ENCODE measurements around the gene NXN.
A peak's percentile ranks its signal among the peaks of the same experiment; 100 is the strongest.
"Not testable (repeated sequence)": the region's sequence is repeated elsewhere in the genome, so short reads cannot be mapped to it uniquely, and the experiment has no call there.

Gene NXN

GRCh38 chr17:915538-916201, 63.9 kb downstream of the NXN start:
- DNase-seq, result no peak

- no peak for DNase-seq
Measured at GRCh38 chr17:914561-914960, 65.0 kb downstream of the NXN start.

GRCh38 chr17:913207-913606, 66.4 kb downstream of the NXN start:
- DNase-seq, result no peak

DNA sequence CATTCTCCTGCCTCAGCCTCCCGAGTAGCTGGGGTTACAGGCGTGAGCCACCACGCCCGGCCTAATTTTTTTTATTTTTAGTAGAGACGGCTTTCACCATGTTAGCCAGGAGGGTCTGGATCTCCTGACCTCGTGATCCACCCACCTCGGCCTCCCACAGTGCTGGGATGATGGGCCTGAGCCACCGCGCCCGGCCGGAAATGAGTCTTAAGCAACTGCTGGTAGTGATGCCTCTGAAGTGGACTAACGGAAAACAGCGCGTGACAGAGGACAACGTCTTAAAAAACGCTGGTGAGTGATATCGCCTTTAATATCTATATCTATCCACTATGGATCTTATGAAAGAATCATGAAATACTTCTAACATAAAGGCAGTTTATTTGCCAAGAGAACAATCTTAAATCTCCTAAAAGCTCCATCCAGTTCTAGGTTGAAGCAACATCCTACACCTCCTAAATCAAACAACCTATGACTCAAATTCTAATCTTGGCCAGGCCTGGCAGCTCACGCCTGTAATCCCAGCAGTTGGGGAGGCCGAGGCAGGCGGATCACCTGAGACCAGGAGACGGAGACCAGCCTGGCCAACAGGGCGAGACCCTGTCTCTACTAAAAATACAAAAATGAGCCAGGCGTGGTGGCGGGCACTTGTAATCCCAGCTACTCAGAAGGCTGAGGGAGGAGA, 69.8 kb downstream of the NXN start:
- no peak for DNase-seq

DNA sequence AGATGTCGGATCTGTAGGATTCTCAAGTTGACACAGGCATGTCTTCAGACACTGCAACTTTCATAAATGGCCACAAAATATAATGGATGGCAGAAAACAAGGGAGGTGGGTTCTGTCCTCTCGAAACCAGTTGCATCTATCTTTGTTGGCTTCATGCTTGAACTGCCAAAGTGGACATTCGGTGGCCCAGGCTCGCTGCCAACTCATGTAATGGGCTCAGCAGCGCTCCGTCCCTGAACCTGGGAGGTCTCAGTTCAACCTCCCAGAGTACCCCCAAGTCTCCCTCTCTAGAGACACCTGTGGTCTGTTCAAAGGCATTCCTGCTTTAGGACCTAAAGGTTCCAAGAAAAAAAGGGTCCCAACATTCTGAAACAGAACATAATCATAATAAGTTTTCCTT, 71.9 kb downstream of the NXN start:
- no peak for DNase-seq

DNA sequence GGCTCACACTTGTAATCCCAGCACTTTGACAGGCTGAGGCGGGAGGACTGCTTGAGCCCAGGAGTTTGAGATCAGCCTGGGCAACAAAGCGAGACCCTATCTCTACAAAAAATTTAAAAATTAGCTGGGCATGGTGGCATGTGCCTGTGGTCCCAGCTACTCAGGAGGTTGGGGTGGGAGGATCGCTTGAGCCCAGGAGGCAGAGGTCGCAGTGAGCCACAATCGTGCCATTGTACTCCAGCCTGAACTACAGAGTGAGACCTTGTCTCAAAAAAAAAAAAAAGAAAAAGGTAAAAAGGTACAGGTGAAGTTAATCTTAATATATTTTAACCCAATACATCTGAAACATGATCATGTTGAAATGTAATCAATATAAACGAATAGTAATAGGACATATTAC, 73.9 kb downstream of the NXN start:
- not testable (repeated sequence) for DNase-seq

DNA sequence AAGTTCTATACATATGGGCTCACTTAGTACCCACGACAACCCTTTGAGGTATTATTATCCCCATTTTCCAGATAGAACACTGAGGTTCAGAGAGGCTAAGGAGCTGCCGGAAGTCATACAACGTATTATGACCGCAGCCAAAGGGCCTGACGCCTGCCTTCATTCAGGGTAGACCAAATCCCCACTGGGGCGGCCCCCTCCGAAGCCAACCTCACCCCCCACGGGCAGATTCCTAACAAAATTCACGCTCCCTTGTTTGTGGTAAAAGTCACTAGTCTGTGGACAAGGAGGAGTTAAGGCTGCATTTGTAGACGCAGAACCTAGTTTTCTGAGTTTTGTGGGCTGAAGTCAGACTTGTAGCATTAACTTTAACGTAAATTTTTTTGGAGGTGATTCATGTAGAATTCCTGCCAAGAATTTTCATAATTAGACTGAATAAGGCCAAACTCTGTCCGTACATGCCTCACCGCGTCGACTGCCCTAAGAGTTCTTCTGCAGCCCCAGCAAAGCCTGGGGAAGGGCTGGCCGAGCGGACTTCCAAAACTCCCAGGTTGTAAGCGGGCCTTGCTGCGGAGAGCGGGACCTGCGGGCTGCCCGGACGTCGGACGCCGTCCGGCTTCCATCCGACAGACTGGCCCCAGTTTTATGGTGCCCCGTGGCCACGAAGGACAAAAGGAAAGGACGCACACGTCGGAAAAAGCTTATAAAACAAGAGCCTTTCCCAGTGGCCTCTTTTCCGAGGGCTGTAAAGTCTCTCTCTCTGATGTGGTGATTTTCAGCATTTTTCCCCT, 75.7 kb downstream of the NXN start:
- no peak for DNase-seq

- DNase-seq, result no peak
Measured at GRCh38 chr17:902463-902862, 77.1 kb downstream of the NXN start.

GRCh38 chr17:901964-902363, 77.6 kb downstream of the NXN start:
- DNase-seq, result no peak

- no peak for DNase-seq
Measured at GRCh38 chr17:901191-901950, 78.2 kb downstream of the NXN start.

- no peak for DNase-seq
Measured at GRCh38 chr17:900336-900934, 79.1 kb downstream of the NXN start.

- no peak for DNase-seq
Measured at GRCh38 chr17:897970-898619, 81.5 kb downstream of the NXN start.

GRCh38 chr17:896953-897661, 82.5 kb downstream of the NXN start:
- no peak for DNase-seq

GRCh38 chr17:896454-896853, 83.1 kb downstream of the NXN start:
- no peak for DNase-seq

GRCh38 chr17:892958-893357, 86.6 kb downstream of the NXN start:
- DNase-seq, result no peak

GRCh38 chr17:888998-889441, 90.6 kb downstream of the NXN start:
- DNase-seq, result peak; percentile 36

- DNase-seq, result no peak
Measured at GRCh38 chr17:887551-888209, 91.9 kb downstream of the NXN start.

DNA sequence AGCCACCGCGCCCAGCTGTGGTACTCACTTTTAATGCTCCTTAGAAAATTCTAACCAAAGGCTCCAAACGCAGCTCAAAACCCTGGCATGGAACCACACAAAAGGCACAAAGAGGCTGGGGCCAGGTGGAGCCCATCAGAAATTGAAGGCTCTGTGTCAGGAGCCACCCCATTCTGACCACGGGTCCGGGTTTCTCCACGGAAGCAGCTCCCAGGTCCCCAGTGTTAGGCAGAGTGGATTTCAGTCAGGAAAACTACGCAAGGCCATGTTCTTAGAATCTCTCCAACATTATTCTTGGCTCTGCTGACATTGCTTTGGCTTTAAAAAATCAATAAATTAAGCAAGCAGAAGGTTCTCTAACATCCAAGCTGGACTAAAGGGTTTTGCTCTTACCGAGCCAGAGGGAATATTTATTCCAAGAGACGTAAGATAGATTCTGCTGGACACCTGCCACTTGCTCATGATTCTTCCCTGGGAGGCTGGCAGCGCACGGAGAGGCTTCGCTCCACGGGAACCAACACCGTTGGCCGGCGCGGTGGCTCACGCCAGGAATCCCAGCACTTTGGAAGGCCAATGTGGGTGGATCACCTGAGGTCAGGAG, 93.5 kb downstream of the NXN start:
- DNase-seq, result no peak

DNA sequence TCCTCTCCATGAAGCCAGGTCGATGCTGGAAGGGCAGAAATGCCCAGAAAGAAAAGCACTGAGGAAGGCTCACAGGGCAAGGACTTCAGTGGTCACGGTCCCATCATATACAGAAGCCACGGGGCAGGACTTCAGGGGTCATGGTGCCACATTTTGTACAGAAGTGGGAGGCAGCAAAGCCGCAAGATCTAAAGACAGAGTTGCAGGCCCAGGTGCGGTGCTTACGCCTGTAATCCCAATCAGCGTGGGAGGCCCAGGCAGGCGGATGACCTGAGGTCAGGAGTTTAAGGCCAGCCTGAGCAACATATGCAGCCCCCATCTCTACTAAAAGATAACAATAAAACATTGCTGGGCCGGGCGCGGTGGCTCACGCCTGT, 96.0 kb downstream of the NXN start:
- no peak for DNase-seq

- no peak for DNase-seq
Measured at GRCh38 chr17:882827-883585, 96.6 kb downstream of the NXN start.
